Panc1 (cell line): ENCODE data around the gene HINFP.

ENCODE experiments used
- TF ChIP-seq, protein P1 (sequence below), 2 experiments: IDR thresholded peaks; 2 replicates each; pipeline ENCODE4 v1.6.1; 2011 to 2012; ENCODE audit warnings: low read depth in 2 of 2, control low read depth in 1 of 2, low read length in 1 of 2, mild to moderate bottlenecking in 1 of 2, moderate library complexity in 1 of 2; ENCODE audit not compliant: insufficient read depth in 1 of 2
- TF ChIP-seq, protein P2 (sequence below): fragments of 450-650 bp; IDR thresholded peaks from 2 replicates; pipeline ENCODE4 v1.5.1; 2017; ENCODE audit warnings: mild to moderate bottlenecking

DNA sequence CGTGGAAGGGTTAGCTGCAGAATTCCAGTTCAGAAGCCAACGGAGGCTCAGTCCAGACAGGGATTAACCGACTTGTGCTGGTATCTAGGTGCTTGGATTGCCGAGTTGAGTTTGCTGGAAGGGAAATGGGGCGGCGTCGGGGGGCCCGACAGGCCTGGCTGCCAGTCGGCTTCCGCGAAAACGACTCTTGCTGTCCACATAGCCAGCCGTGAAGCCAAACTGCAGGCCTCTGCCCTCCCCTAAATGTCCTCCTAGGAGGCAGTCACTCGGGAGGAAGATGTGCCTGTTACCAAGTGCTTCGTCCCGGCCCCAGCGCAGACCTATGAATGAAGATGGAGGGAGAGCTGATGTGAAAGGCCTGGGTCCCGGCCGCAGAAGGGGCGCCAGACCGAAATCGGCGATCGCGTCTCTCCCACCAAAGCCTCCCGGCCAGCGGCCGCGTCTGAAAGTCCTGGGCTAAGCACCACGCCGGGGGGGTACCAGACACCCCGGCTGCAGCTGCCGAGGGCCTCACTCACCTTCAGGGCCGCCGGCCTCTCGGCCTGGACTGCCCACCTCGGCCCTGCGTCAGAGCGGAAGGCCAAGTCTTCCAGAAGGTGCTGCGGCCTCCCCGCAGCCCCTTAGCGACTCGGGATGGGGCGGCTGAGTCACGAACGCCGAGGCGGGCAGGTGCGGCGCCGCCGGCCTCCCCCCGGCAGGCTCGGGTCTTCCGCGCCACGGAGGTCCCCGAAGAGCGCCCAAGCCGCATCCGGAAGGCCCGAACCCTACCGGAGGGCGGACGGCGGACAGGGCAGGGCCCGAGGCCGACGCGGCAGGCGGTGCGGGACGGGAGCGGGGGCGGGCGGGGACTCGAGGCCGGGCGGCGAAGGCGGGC, 27.2 kb upstream of the HINFP start:
- TF ChIP-seq, protein P1, sequence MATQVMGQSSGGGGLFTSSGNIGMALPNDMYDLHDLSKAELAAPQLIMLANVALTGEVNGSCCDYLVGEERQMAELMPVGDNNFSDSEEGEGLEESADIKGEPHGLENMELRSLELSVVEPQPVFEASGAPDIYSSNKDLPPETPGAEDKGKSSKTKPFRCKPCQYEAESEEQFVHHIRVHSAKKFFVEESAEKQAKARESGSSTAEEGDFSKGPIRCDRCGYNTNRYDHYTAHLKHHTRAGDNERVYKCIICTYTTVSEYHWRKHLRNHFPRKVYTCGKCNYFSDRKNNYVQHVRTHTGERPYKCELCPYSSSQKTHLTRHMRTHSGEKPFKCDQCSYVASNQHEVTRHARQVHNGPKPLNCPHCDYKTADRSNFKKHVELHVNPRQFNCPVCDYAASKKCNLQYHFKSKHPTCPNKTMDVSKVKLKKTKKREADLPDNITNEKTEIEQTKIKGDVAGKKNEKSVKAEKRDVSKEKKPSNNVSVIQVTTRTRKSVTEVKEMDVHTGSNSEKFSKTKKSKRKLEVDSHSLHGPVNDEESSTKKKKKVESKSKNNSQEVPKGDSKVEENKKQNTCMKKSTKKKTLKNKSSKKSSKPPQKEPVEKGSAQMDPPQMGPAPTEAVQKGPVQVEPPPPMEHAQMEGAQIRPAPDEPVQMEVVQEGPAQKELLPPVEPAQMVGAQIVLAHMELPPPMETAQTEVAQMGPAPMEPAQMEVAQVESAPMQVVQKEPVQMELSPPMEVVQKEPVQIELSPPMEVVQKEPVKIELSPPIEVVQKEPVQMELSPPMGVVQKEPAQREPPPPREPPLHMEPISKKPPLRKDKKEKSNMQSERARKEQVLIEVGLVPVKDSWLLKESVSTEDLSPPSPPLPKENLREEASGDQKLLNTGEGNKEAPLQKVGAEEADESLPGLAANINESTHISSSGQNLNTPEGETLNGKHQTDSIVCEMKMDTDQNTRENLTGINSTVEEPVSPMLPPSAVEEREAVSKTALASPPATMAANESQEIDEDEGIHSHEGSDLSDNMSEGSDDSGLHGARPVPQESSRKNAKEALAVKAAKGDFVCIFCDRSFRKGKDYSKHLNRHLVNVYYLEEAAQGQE (IDR thresholded peaks at IDR 0.05; ENCODE audit: insufficient read depth in 1 of 2, low read depth in 2 of 2, low read length in 1 of 2): no peak
- TF ChIP-seq, protein P2, sequence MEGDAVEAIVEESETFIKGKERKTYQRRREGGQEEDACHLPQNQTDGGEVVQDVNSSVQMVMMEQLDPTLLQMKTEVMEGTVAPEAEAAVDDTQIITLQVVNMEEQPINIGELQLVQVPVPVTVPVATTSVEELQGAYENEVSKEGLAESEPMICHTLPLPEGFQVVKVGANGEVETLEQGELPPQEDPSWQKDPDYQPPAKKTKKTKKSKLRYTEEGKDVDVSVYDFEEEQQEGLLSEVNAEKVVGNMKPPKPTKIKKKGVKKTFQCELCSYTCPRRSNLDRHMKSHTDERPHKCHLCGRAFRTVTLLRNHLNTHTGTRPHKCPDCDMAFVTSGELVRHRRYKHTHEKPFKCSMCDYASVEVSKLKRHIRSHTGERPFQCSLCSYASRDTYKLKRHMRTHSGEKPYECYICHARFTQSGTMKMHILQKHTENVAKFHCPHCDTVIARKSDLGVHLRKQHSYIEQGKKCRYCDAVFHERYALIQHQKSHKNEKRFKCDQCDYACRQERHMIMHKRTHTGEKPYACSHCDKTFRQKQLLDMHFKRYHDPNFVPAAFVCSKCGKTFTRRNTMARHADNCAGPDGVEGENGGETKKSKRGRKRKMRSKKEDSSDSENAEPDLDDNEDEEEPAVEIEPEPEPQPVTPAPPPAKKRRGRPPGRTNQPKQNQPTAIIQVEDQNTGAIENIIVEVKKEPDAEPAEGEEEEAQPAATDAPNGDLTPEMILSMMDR: no peak
